ENCODE data around the gene FOXO1. TPM values are rescaled to one million over a fixed set of nuclear protein-coding genes. Genes with fewer than 3 reads are reported as not detected.

FOXO1 gene
- total and polyA plus RNA-seq, 2 experiments from 2014 or later: 32.4 to 68.0 TPM

- Histone ChIP-seq H3F3A (replicated peaks; ENCODE audit: low read depth) (0 out of 2 replicates have a peak, but pooled peaks cover 8% of the 10 kb centered on the region), H3K4me2 (peak overlapping the region; percentile 19), H3K79me2 (replicated peaks; ENCODE audit: insufficient read depth) (peaks cover 100% of the 10 kb centered on the region), H2AFZ (no peak overlapping the region), H3K9me2 (ENCODE audit: insufficient read depth) (no peaks in the 10 kb centered on the region), H4K20me1 (replicated peaks; ENCODE audit: insufficient read depth) (peaks cover 85% of the 10 kb centered on the region), H3K36me3 (ENCODE audit: insufficient read depth) (peaks cover 8% of the 10 kb centered on the region; the same call in 1 of the 2 replicates), H3K27ac (ENCODE audit: low read depth) (peak overlapping the region; percentile 59; the same call in 1 of the 2 replicates), H3K4me1 (ENCODE audit: insufficient read depth) (peaks cover 54% of the 10 kb centered on the region), H3K4me3 (no peak overlapping the region), H3K27me3 (ENCODE audit: insufficient read depth) (no peaks in the 10 kb centered on the region)
- H3K4me1 Mint-ChIP-seq: peaks cover 52% of the 10 kb centered on the region
- peak overlapping the region; percentile 56 for H3K27ac Mint-ChIP-seq
- H3K27me3 Mint-ChIP-seq (ENCODE audit: insufficient read depth, low read depth, poor library complexity): peaks cover 29% of the 10 kb centered on the region
- H3K36me3 Mint-ChIP-seq (ENCODE audit: low read depth): peaks cover 25% of the 10 kb centered on the region
- TF ChIP-seq CTCF (conservative IDR thresholded peaks at IDR 0.05; ENCODE audit: low read depth in 2 of 2): no peak
- no peak for TF ChIP-seq POLR2AphosphoS5 (IDR thresholded peaks at IDR 0.05; ENCODE audit: low read depth)
- no peak for TF ChIP-seq CREB1 (CRISPR knock-in tag; IDR thresholded peaks at IDR 0.05; ENCODE audit: low read depth)
- no peak for TF ChIP-seq JUNB (IDR thresholded peaks at IDR 0.05; ENCODE audit: unreplicated experiment)
- TF ChIP-seq ETS1 (IDR thresholded peaks at IDR 0.05): no peak
- no peak for TF ChIP-seq EZH2 (IDR thresholded peaks at IDR 0.05; ENCODE audit: low read depth, unreplicated experiment)
- no peak for TF ChIP-seq ZNF462 (CRISPR knock-in tag; IDR thresholded peaks at IDR 0.05)
- no peak for TF ChIP-seq REST (IDR thresholded peaks at IDR 0.05; ENCODE audit: unreplicated experiment)
- TF ChIP-seq STAT1 (IDR thresholded peaks at IDR 0.05; ENCODE audit: unreplicated experiment): no peak
- TF ChIP-seq EZH2phosphoT487 (IDR thresholded peaks at IDR 0.05; ENCODE audit: unreplicated experiment): no peak
- no peak for TF ChIP-seq NANOG (IDR thresholded peaks at IDR 0.05; ENCODE audit: borderline replicate concordance)
- no peak for TF ChIP-seq ZNF114 (CRISPR knock-in tag; IDR thresholded peaks at IDR 0.05)
- no peak for TF ChIP-seq ZNF331 (CRISPR knock-in tag; IDR thresholded peaks at IDR 0.05; ENCODE audit: low read depth)
- DNase-seq (ENCODE audit: low spot score): no peak
- H3K4me3 Mint-ChIP-seq: no peak overlapping the region
- H3K9me3 Mint-ChIP-seq: no peaks in the 10 kb centered on the region; the same call in 2 of the 3 replicates
- ATAC-seq: peak; percentile 24
These were observed 102.9 kb downstream of the FOXO1 start for GRCh38 chr13:40563350-40564125.
